Fibroblast of lung (primary cell): ENCODE data around the gene ARHGAP6. TPM values are rescaled to one million over a fixed set of nuclear protein-coding genes. Genes with fewer than 3 reads are reported as not detected.

Experiments used
- DNase-seq, 2 donors: peaks; one replicate each; pipeline versions ENCODE4 v3.0.0 to v3.0.0-alpha.2; 2010; ENCODE audit warnings: low read depth in 2 of 2
- H2AFZ ChIP-seq: 2 replicates; pipeline ENCODE4 v1.5.1; 2012; ENCODE audit warnings: low read length, control low read depth, inconsistent platforms
- H3K27ac ChIP-seq: 2 replicates; pipeline ENCODE4 v1.5.1; 2011; ENCODE audit warnings: low read length, control low read depth; ENCODE audit not compliant: insufficient read depth
- H3K27me3 ChIP-seq: 2 replicates; pipeline ENCODE4 v1.5.1; 2011; ENCODE audit warnings: mild to moderate bottlenecking, low read length; ENCODE audit not compliant: control insufficient read depth, insufficient read depth
- H3K36me3 ChIP-seq: 2 replicates; pipeline ENCODE4 v1.5.1; 2011; ENCODE audit warnings: low read length; ENCODE audit not compliant: control insufficient read depth, insufficient read depth
- H3K4me1 ChIP-seq: 2 replicates; pipeline ENCODE4 v1.5.1; 2011; ENCODE audit warnings: low read length; ENCODE audit not compliant: control insufficient read depth, insufficient read depth; ENCODE audit errors: extremely low read depth
- H3K4me2 ChIP-seq: 2 replicates; pipeline ENCODE4 v1.5.1; 2011; ENCODE audit warnings: low read length, control low read depth; ENCODE audit not compliant: insufficient read depth; ENCODE audit errors: extremely low read depth
- H3K4me3 ChIP-seq, 4 experiments: fragments of 200-600 bp in 1 of 4; sonication (generic) in 1 of 4; replicated peaks in 1 of 4; 2 replicates each; pipeline ENCODE4 v1.5.1; 2011 to 2016; ENCODE audit warnings: low read length in 4 of 4, low read depth in 3 of 4, mild to moderate bottlenecking in 3 of 4, control low read depth in 2 of 4, inconsistent platforms in 1 of 4, mixed read lengths in 1 of 4; ENCODE audit not compliant: insufficient read depth in 1 of 4; ENCODE audit errors: control extremely low read depth in 1 of 4
- H3K79me2 ChIP-seq: 2 replicates; pipeline ENCODE4 v1.5.1; 2012; ENCODE audit warnings: mild to moderate bottlenecking, low read length, inconsistent platforms; ENCODE audit not compliant: control insufficient read depth, insufficient read depth
- H3K9ac ChIP-seq: 2 replicates; pipeline ENCODE4 v1.5.1; 2011; ENCODE audit warnings: mild to moderate bottlenecking, low read length, control low read depth; ENCODE audit not compliant: insufficient read depth
- H3K9me3 ChIP-seq: 2 replicates; pipeline ENCODE4 v1.5.1; 2012; ENCODE audit warnings: low read depth, low read length; ENCODE audit not compliant: control insufficient read depth, insufficient read depth
- H4K20me1 ChIP-seq: 2 replicates; pipeline ENCODE4 v1.5.1; 2011; ENCODE audit warnings: low read length; ENCODE audit not compliant: control insufficient read depth, insufficient read depth; ENCODE audit errors: extremely low read depth
- CTCF ChIP-seq, 2 donors: IDR thresholded peaks in 1 of 2; conservative IDR thresholded peaks in 1 of 2; 1 replicate in 1 of 2; 2 replicates in 1 of 2; pipeline ENCODE4 v1.5.1; 2011 to 2012; ENCODE audit warnings: low read length in 2 of 2, control low read depth in 1 of 2, inconsistent platforms in 1 of 2, low read depth in 1 of 2, mild to moderate bottlenecking in 1 of 2
- EZH2 ChIP-seq: IDR thresholded peaks from 2 replicates; pipeline ENCODE4 v1.5.1; 2012; ENCODE audit warnings: low read length, control low read depth, mild to moderate bottlenecking; ENCODE audit errors: missing control alignments
- polyA plus RNA-seq, 2 donors: library from polyadenylated mRNA; depleted of rRNA in 1 of 2; stranded (reverse) in 1 of 2; unstranded in 1 of 2; fragments of >200 nt; gene quantifications; 2 replicates each; pipeline ENCODE4 v1.2.1, GENCODE V29; 2011 to 2012; ENCODE audit warnings: missing spikeins in 1 of 2
- total RNA-seq: library from RNA; depleted of rRNA; stranded (reverse); fragments of >200 nt; gene quantifications from 2 replicates; pipeline ENCODE4 v1.2.1, GENCODE V29; 2014

ARHGAP6 gene
- total and polyA plus RNA-seq, 2 donors (not counting 1 experiment from before 2014, with no cell fraction given), result 5.9 to 11.7 TPM

GRCh38 chrX:11352296-11352741, 313.4 kb downstream of the ARHGAP6 start:
- peak overlapping the region; percentile 48 for H3K27ac ChIP-seq

GRCh38 chrX:11351375-11352295, 314.1 kb downstream of the ARHGAP6 start:
- TF ChIP-seq CTCF (conservative IDR thresholded peaks at IDR 0.05 in 1 of 2, IDR thresholded peaks at IDR 0.05 in 1 of 2; ENCODE audit: low read depth in 1 of 2, low read length in 2 of 2), result no peak
- Histone ChIP-seq H3K9ac (no peak overlapping the region), H3K4me3 (no peak overlapping the region), H3K79me2 (no peaks in the 10 kb centered on the region), H4K20me1 (no peaks in the 10 kb centered on the region), H3K4me2 (peak overlapping the region; percentile 6), H3K27me3 (no peaks in the 10 kb centered on the region), H3K9me3 (no peaks in the 10 kb centered on the region), H2AFZ (no peak overlapping the region), H3K4me1 (peaks cover 8% of the 10 kb centered on the region), H3K27ac (peak overlapping the region; percentile 77), H3K36me3 (no peaks in the 10 kb centered on the region)
- DNase-seq, result peak; percentile 77 to 91

More at GRCh38 chrX:11352296-11352741, 313.4 kb downstream of the ARHGAP6 start:
- Histone ChIP-seq H3K4me2 (no peak overlapping the region), H2AFZ (no peak overlapping the region), H3K79me2 (no peaks in the 10 kb centered on the region), H3K9ac (no peak overlapping the region), H3K36me3 (no peaks in the 10 kb centered on the region), H3K9me3 (no peaks in the 10 kb centered on the region), H3K4me3 (no peak overlapping the region), H4K20me1 (no peaks in the 10 kb centered on the region), H3K4me1 (peaks cover 8% of the 10 kb centered on the region), H3K27me3 (no peaks in the 10 kb centered on the region)
- peak in 1 of 2 donors; percentile 28 for DNase-seq
- no peak for TF ChIP-seq CTCF (conservative IDR thresholded peaks at IDR 0.05 in 1 of 2, IDR thresholded peaks at IDR 0.05 in 1 of 2; ENCODE audit: low read depth in 1 of 2, low read length in 2 of 2)
- no peak for TF ChIP-seq EZH2

- no peak overlapping the region for H3K4me3 ChIP-seq
- H3K9me3 ChIP-seq, result no peaks in the 10 kb centered on the region
- H3K79me2 ChIP-seq, result no peaks in the 10 kb centered on the region
- no peak overlapping the region for H3K27ac ChIP-seq
- H3K27me3 ChIP-seq, result no peaks in the 10 kb centered on the region
- peaks cover 8% of the 10 kb centered on the region for H3K4me1 ChIP-seq
- H2AFZ ChIP-seq, result no peak overlapping the region
- DNase-seq, result no peak
- H4K20me1 ChIP-seq, result no peaks in the 10 kb centered on the region
- H3K36me3 ChIP-seq, result no peaks in the 10 kb centered on the region
- TF ChIP-seq CTCF (conservative IDR thresholded peaks at IDR 0.05 in 1 of 2, IDR thresholded peaks at IDR 0.05 in 1 of 2; ENCODE audit: low read depth in 1 of 2, low read length in 2 of 2), result no peak
- no peak overlapping the region for H3K9ac ChIP-seq
- H3K4me2 ChIP-seq, result no peak overlapping the region
Measured at GRCh38 chrX:11349661-11350337, 315.9 kb downstream of the ARHGAP6 start.
